Neuronal stem cell (in vitro differentiated cells): ENCODE data around the gene RNLS.

Source experiments
- DNase-seq: peaks from one replicate; pipeline ENCODE4 v3.0.0-alpha.2; 2013; ENCODE audit warnings: low spot score
- H2AFZ ChIP-seq: one replicate; pipeline ENCODE4 v1.6.1; 2013; ENCODE audit warnings: mild to moderate bottlenecking, low read length, inconsistent platforms
- H2AK5ac ChIP-seq: 2 replicates; pipeline ENCODE4 v1.6.1; 2013; ENCODE audit warnings: low read depth, mild to moderate bottlenecking, inconsistent platforms, low read length, moderate library complexity, mixed read lengths
- H2BK120ac ChIP-seq: 2 replicates; pipeline ENCODE4 v1.6.1; 2013; ENCODE audit warnings: low read depth, mild to moderate bottlenecking, inconsistent platforms, low read length, moderate library complexity, mixed read lengths
- H2BK12ac ChIP-seq: one replicate; pipeline ENCODE4 v1.6.1; 2013; ENCODE audit warnings: low read length, inconsistent platforms
- H2BK15ac ChIP-seq: 2 replicates; pipeline ENCODE4 v1.6.1; 2013; ENCODE audit warnings: mild to moderate bottlenecking, low read length, inconsistent platforms, mixed read lengths
- H2BK5ac ChIP-seq: one replicate; pipeline ENCODE4 v1.6.1; 2013; ENCODE audit warnings: inconsistent platforms, mild to moderate bottlenecking, low read length, moderate library complexity
- H3K14ac ChIP-seq: one replicate; pipeline ENCODE4 v1.6.1; 2013; ENCODE audit warnings: low read length, inconsistent platforms
- H3K18ac ChIP-seq: 2 replicates; pipeline ENCODE4 v1.6.1; 2013; ENCODE audit warnings: low read length, inconsistent platforms
- H3K23ac ChIP-seq: 2 replicates; pipeline ENCODE4 v1.6.1; 2013; ENCODE audit warnings: low read depth, mild to moderate bottlenecking, mixed read lengths, low read length, inconsistent platforms; ENCODE audit not compliant: poor library complexity
- H3K27ac ChIP-seq: replicated peaks from 3 replicates; pipeline ENCODE4 v1.5.1; 2013; ENCODE audit warnings: low read length, inconsistent platforms
- H3K27me3 ChIP-seq, 3 experiments: 2 replicates each; pipeline ENCODE4 v1.6.1; 2013; ENCODE audit warnings: low read length in 3 of 3, mild to moderate bottlenecking in 2 of 3, inconsistent platforms in 1 of 3, low read depth in 1 of 3, mixed read lengths in 1 of 3, moderate library complexity in 1 of 3; ENCODE audit not compliant: control insufficient read depth in 3 of 3, insufficient read depth in 3 of 3
- H3K36me3 ChIP-seq, 2 donors: replicated peaks in 1 of 2; 2 replicates each; pipeline ENCODE4 v1.6.1; 2013; ENCODE audit warnings: low read length in 2 of 2; ENCODE audit not compliant: control insufficient read depth in 2 of 2, insufficient read depth in 2 of 2
- H3K4ac ChIP-seq: 2 replicates; pipeline ENCODE4 v1.6.1; 2013; ENCODE audit warnings: inconsistent platforms, mild to moderate bottlenecking, low read length, moderate library complexity
- H3K4me1 ChIP-seq, 2 donors: 1 replicate in 1 of 2; 2 replicates in 1 of 2; pipeline ENCODE4 v1.6.1; 2013; ENCODE audit warnings: low read length in 2 of 2, low read depth in 1 of 2; ENCODE audit not compliant: control insufficient read depth in 2 of 2, insufficient read depth in 1 of 2
- H3K4me2 ChIP-seq: one replicate; pipeline ENCODE4 v1.6.1; 2013; ENCODE audit warnings: mild to moderate bottlenecking, low read length, inconsistent platforms; ENCODE audit not compliant: insufficient read depth, poor library complexity, severe bottlenecking
- H3K4me3 ChIP-seq, 2 donors: 2 replicates each; pipeline ENCODE4 v1.5.1; 2013; ENCODE audit warnings: low read length in 2 of 2, mild to moderate bottlenecking in 2 of 2, inconsistent platforms in 1 of 2, moderate library complexity in 1 of 2
- H3K79me1 ChIP-seq: one replicate; pipeline ENCODE4 v1.6.1; 2013; ENCODE audit warnings: low read depth, mild to moderate bottlenecking, inconsistent platforms, low read length, moderate library complexity
- H3K9ac ChIP-seq: one replicate; pipeline ENCODE4 v1.6.1; 2013; ENCODE audit warnings: mild to moderate bottlenecking, low read depth, low read length, inconsistent platforms; ENCODE audit not compliant: poor library complexity
- H3K9me3 ChIP-seq, 2 donors: replicated peaks in 1 of 2; 2 replicates each; pipeline versions ENCODE3 to v1.6.1; 2013; ENCODE audit warnings: low read length in 2 of 2, mild to moderate bottlenecking in 2 of 2, inconsistent platforms in 1 of 2, low read depth in 1 of 2, mixed read lengths in 1 of 2, moderate library complexity in 1 of 2; ENCODE audit not compliant: control insufficient read depth in 2 of 2, insufficient read depth in 1 of 2
- H4K8ac ChIP-seq: one replicate; pipeline ENCODE4 v1.6.1; 2013; ENCODE audit warnings: low read depth, mild to moderate bottlenecking, inconsistent platforms, low read length, moderate library complexity
- H4K91ac ChIP-seq: one replicate; pipeline ENCODE4 v1.6.1; 2013; ENCODE audit warnings: low read length, low read depth, mild to moderate bottlenecking, inconsistent platforms; ENCODE audit not compliant: poor library complexity
- WGBS, 2 donors: extraction: QIAGEN DNeasy Blood & Tissue Kit; methylation state at CpG; one replicate each; pipeline ENCODE4 v1.1.7; 2013; ENCODE audit warnings: missing lambda C conversion rate in 2 of 2, mixed read lengths in 1 of 2; ENCODE audit not compliant: insufficient read length in 2 of 2, insufficient replicate concordance in 1 of 2; ENCODE audit errors: extremely low coverage in 2 of 2; 5-methylcytosine and 5-hydroxymethylcytosine counted together

The RNLS gene

DNA sequence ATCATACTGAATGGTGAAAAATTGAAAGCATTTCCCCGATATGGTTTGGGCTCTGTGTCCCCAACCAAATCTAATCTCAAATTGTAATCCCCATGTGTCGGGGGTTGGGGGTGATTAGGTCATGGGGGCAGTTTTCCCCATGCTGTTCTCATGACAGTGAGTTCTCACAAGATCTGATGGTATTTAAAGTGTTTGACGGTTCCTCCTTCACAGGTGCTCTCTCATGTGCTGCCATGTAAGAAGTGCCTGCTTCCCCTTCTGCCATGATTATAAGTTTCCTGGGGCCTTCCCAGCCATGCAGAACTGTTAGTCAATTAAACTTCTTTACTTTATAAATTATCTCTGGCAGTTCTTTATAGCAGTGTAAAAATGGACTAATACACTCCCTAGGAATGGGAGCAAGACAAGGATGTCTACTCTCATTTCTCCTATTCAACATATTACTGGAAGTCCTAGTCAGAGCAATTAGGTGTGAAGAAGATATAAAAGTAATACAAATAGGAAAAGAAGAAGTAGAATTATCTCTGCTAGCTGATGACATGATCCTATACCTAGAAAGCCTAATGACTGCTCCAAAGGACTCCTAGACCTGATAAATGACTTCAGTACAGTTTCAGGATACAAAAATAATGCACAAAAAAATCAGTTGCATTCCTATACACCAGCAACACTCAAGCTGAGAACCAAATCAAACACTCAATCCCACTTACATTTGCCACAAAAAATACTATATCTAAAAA lies 260.6 kb downstream of the RNLS start:
- no peak overlapping the region for H2BK5ac ChIP-seq
- H3K14ac ChIP-seq, result no peak overlapping the region
- H3K36me3 ChIP-seq, result no peaks in the 10 kb centered on the region
- H2AK5ac ChIP-seq, result no peak overlapping the region
- H2AFZ ChIP-seq, result no peak overlapping the region
- no CpG with 5 or more reads among the region's 3 CpGs for WGBS, 2 donors
- H3K23ac ChIP-seq, result no peak overlapping the region
- no peaks in the 10 kb centered on the region for H3K27me3 ChIP-seq
- H3K79me1 ChIP-seq, result no peaks in the 10 kb centered on the region
- no peak overlapping the region for H3K4me3 ChIP-seq
- H3K18ac ChIP-seq, result no peak overlapping the region
- no peak overlapping the region for H4K91ac ChIP-seq
- H3K9me3 ChIP-seq, result peaks cover 3 to 5% of the 10 kb centered on the region in 2 donors
- no peak overlapping the region for H4K8ac ChIP-seq
- H3K4me2 ChIP-seq, result no peak overlapping the region
- no peak overlapping the region for H3K4ac ChIP-seq
- no peak overlapping the region for H2BK12ac ChIP-seq
- H3K27ac ChIP-seq, result no peak overlapping the region
- no peaks in the 10 kb centered on the region for H3K4me1 ChIP-seq
- no peak overlapping the region for H2BK120ac ChIP-seq
- H3K9ac ChIP-seq, result no peak overlapping the region
- no peak overlapping the region for H2BK15ac ChIP-seq
- DNase-seq, result no peak

- no peak overlapping the region for H3K4me3 ChIP-seq
- no peak overlapping the region for H3K9ac ChIP-seq
- H2BK5ac ChIP-seq, result no peak overlapping the region
- no peak overlapping the region for H4K8ac ChIP-seq
- no peaks in the 10 kb centered on the region for H3K4me1 ChIP-seq
- no peak for DNase-seq
- H3K23ac ChIP-seq, result no peak overlapping the region
- H2BK15ac ChIP-seq, result no peak overlapping the region
- H3K27ac ChIP-seq, result no peak overlapping the region
- H3K4me2 ChIP-seq, result no peak overlapping the region
- H3K4ac ChIP-seq, result no peak overlapping the region
- no peaks in the 10 kb centered on the region for H3K27me3 ChIP-seq
- H3K79me1 ChIP-seq, result no peaks in the 10 kb centered on the region
- peaks cover 3 to 5% of the 10 kb centered on the region in 2 donors for H3K9me3 ChIP-seq
- H2BK120ac ChIP-seq, result no peak overlapping the region
- no peak overlapping the region for H3K14ac ChIP-seq
- no peak overlapping the region for H2AK5ac ChIP-seq
- no peaks in the 10 kb centered on the region for H3K36me3 ChIP-seq
- no peak overlapping the region for H2AFZ ChIP-seq
- H4K91ac ChIP-seq, result no peak overlapping the region
- no CpG with 5 or more reads among the region's 1 CpG for whole genome bisulfite sequencing, 2 donors
- H3K18ac ChIP-seq, result no peak overlapping the region
- H2BK12ac ChIP-seq, result no peak overlapping the region
These were observed 263.1 kb downstream of the RNLS start for GRCh38 chr10:88319960-88320517.

DNA sequence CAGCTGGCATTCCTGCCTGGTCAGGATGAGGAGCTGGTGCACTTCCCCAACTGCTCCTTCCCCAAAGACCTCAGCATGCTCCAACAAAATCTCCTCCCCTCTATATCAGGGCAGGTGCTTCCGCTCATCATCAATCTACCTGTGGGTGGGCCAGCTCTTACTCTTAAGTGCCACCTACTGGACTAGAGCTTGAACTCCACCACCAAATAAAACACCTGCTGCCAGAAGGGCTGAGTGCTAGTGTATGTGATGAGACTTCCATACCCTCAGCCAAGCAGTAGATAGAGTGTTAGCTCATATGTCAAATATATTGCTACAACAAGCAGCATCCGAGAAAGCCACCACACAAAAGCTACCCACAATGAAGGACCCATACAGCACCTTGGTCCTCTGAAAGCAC lies 264.3 kb downstream of the RNLS start:
- Histone ChIP-seq H4K8ac (no peak overlapping the region), H3K27ac (no peak overlapping the region), H3K18ac (no peak overlapping the region), H3K36me3 (no peaks in the 10 kb centered on the region), H4K91ac (no peak overlapping the region), H3K4ac (no peak overlapping the region), H3K9me3 (peaks cover 3 to 5% of the 10 kb centered on the region in 2 donors), H3K79me1 (no peaks in the 10 kb centered on the region), H2BK15ac (no peak overlapping the region), H3K4me3 (no peak overlapping the region), H2BK120ac (no peak overlapping the region), H2AFZ (no peak overlapping the region), H3K9ac (no peak overlapping the region), H3K23ac (no peak overlapping the region), H3K27me3 (no peaks in the 10 kb centered on the region), H2AK5ac (no peak overlapping the region), H3K4me2 (no peak overlapping the region), H3K14ac (no peak overlapping the region), H2BK12ac (no peak overlapping the region), H2BK5ac (no peak overlapping the region), H3K4me1 (no peaks in the 10 kb centered on the region)
- no peak for DNase-seq
- no CpG with 5 or more reads among the region's 2 CpGs for WGBS, 2 donors

DNA sequence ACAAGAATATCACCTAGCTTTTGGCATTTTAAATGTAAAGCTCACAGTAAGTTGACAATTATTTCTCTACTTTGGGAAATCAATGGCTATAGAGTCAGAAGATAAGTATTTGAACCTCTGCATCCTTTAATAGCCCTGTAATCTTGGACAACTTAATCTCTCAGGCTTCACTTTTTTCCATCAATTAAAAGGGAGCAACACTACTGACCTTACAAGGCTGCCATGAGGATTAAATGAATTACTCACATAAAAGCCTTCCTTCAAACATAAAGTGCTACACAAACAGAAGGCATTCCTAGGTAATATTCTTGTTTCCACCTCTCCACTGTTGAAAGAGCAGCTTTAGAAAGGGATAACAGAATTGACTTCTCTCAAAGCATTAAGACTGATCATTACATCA lies 266.0 kb downstream of the RNLS start:
- Histone ChIP-seq H3K23ac (no peak overlapping the region), H3K36me3 (no peaks in the 10 kb centered on the region), H4K91ac (no peak overlapping the region), H3K4me1 (no peaks in the 10 kb centered on the region), H3K9me3 (peaks cover 3 to 5% of the 10 kb centered on the region in 2 donors), H2BK5ac (no peak overlapping the region), H2BK120ac (no peak overlapping the region), H3K9ac (no peak overlapping the region), H2BK12ac (no peak overlapping the region), H4K8ac (no peak overlapping the region), H2AFZ (no peak overlapping the region), H3K27ac (no peak overlapping the region), H3K18ac (no peak overlapping the region), H3K14ac (no peak overlapping the region), H3K27me3 (no peaks in the 10 kb centered on the region), H3K4me3 (no peak overlapping the region), H2BK15ac (no peak overlapping the region), H3K4me2 (no peak overlapping the region), H3K4ac (no peak overlapping the region), H3K79me1 (no peaks in the 10 kb centered on the region), H2AK5ac (no peak overlapping the region)
- no peak for DNase-seq
